SU-DHL-6 (cell line): ENCODE data around the gene PRM1.
"Not testable (repeated sequence)": the region's sequence is repeated elsewhere in the genome, so short reads cannot be mapped to it uniquely, and the experiment has no call there.

Experiments
- H2AFZ ChIP-seq: fragments of 200-600 bp; sonication (generic); 2 replicates; pipeline ENCODE4 v1.6.1; 2014; ENCODE audit warnings: low read depth, mild to moderate bottlenecking, moderate library complexity, mixed read lengths, antibody characterized with exemption, low read length; ENCODE audit not compliant: severe bottlenecking
- H3F3A ChIP-seq: fragments of 200-600 bp; shearing (Covaris generic); 2 replicates; pipeline ENCODE4 v1.6.0; 2016; ENCODE audit warnings: antibody characterized with exemption, mild to moderate bottlenecking; ENCODE audit not compliant: insufficient read depth
- H3K27ac ChIP-seq: fragments of 200-600 bp; sonication (generic); 2 replicates; pipeline ENCODE4 v1.5.1; 2016; ENCODE audit warnings: low read depth, mild to moderate bottlenecking, low read length, moderate library complexity, mixed read lengths
- H3K27me3 ChIP-seq: fragments of 200-600 bp; sonication (generic), shearing (Covaris generic); 2 replicates; pipeline ENCODE4 v1.6.0; 2014; ENCODE audit warnings: mild to moderate bottlenecking, low read length
- H3K36me3 ChIP-seq: fragments of 200-600 bp; sonication (generic); 2 replicates; pipeline ENCODE4 v1.6.1; 2014; ENCODE audit warnings: mild to moderate bottlenecking, low read length, mixed read lengths
- H3K4me2 ChIP-seq: fragments of 300-600, 200-600 bp; shearing (Covaris generic), sonication (generic); 2 replicates; pipeline ENCODE4 v1.6.0; 2014; ENCODE audit warnings: low read length, low read depth, mild to moderate bottlenecking; ENCODE audit not compliant: poor library complexity, severe bottlenecking
- H3K4me3 ChIP-seq: fragments of 200-600 bp; sonication (generic); 2 replicates; pipeline ENCODE4 v1.5.1; 2014; ENCODE audit warnings: antibody characterized with exemption, low read length, mild to moderate bottlenecking, mixed read lengths; ENCODE audit not compliant: insufficient read depth, poor library complexity, severe bottlenecking
- H3K79me2 ChIP-seq: fragments of 200-600 bp; sonication (generic); 2 replicates; pipeline ENCODE4 v1.6.1; 2014; ENCODE audit warnings: mild to moderate bottlenecking, low read length, moderate library complexity; ENCODE audit not compliant: insufficient read depth
- H3K9ac ChIP-seq: fragments of 200-600 bp; sonication (generic); 2 replicates; pipeline ENCODE4 v1.7.0; 2014; ENCODE audit warnings: mild to moderate bottlenecking, low read length
- H3K9me2 ChIP-seq: fragments of 200-600 bp; sonication (generic); replicated peaks from 2 replicates; pipeline ENCODE4 v1.6.1; 2014; ENCODE audit warnings: low read length; ENCODE audit not compliant: insufficient read depth
- H3K9me3 ChIP-seq: fragments of 200-600 bp; sonication (generic); 2 replicates; pipeline ENCODE4 v1.6.1; 2014; ENCODE audit warnings: low read length, mixed read lengths; ENCODE audit not compliant: insufficient read depth
- H4K20me1 ChIP-seq: fragments of 200-600 bp; sonication (generic); 2 replicates; pipeline ENCODE4 v1.6.1; 2014; ENCODE audit warnings: low read depth, mild to moderate bottlenecking, antibody characterized with exemption, low read length, moderate library complexity, mixed read lengths
- CTCF ChIP-seq: fragments of 200-600 bp; sonication (generic); IDR thresholded peaks from one replicate; pipeline ENCODE4 v1.5.1; 2017; ENCODE audit warnings: antibody characterized with exemption, mild to moderate bottlenecking, low read length, moderate library complexity; ENCODE audit not compliant: insufficient read depth, poor library complexity, severe bottlenecking
- EZH2phosphoT487 ChIP-seq: fragments of 200-600 bp; sonication (generic), shearing (Covaris generic); conservative IDR thresholded peaks from 2 replicates; pipeline ENCODE4 v1.6.1; 2018; ENCODE audit warnings: mild to moderate bottlenecking, antibody characterized with exemption, low read length, moderate library complexity, mixed read lengths

PRM1 gene

GRCh38 chr16:11290102-11290893 is 9.2 kb upstream of the PRM1 start:
- Histone ChIP-seq H3K79me2 (no peaks in the 10 kb centered on the region), H3F3A (peaks cover 12% of the 10 kb centered on the region), H2AFZ (no peak overlapping the region), H3K27ac (no peak overlapping the region), H3K4me3 (no peak overlapping the region), H4K20me1 (no peaks in the 10 kb centered on the region), H3K9me2 (no peaks in the 10 kb centered on the region), H3K27me3 (no peaks in the 10 kb centered on the region), H3K9ac (no peak overlapping the region), H3K36me3 (no peaks in the 10 kb centered on the region), H3K9me3 (no peaks in the 10 kb centered on the region), H3K4me2 (no peak overlapping the region)
- TF ChIP-seq CTCF (no peak), EZH2phosphoT487 (no peak)

- H3F3A ChIP-seq, H4K20me1 ChIP-seq, H3K79me2 ChIP-seq, H3K27me3 ChIP-seq, H2AFZ ChIP-seq, H3K36me3 ChIP-seq, H3K9me3 ChIP-seq, H3K9ac ChIP-seq, H3K4me2 ChIP-seq, H3K27ac ChIP-seq, H3K9me2 ChIP-seq, H3K4me3 ChIP-seq: not testable (repeated sequence)
Observed at GRCh38 chr16:11289696-11290095, 8.6 kb upstream of the PRM1 start.

GRCh38 chr16:11289202-11289601 is 8.1 kb upstream of the PRM1 start:
- Histone ChIP-seq H3F3A (0 out of 2 replicates have a peak, but pooled peaks cover 3% of the 10 kb centered on the region), H3K27ac (no peak overlapping the region), H3K9me2 (no peaks in the 10 kb centered on the region), H4K20me1 (no peaks in the 10 kb centered on the region), H3K9ac (no peak overlapping the region), H2AFZ (no peak overlapping the region), H3K9me3 (no peaks in the 10 kb centered on the region), H3K27me3 (no peaks in the 10 kb centered on the region), H3K4me2 (no peak overlapping the region), H3K36me3 (no peaks in the 10 kb centered on the region), H3K4me3 (no peak overlapping the region), H3K79me2 (no peaks in the 10 kb centered on the region)
- TF ChIP-seq CTCF, result no peak
- no peak for TF ChIP-seq EZH2phosphoT487

- Histone ChIP-seq H3K36me3 (no peaks in the 10 kb centered on the region), H3K4me2 (no peak overlapping the region), H3K4me3 (no peak overlapping the region), H3F3A (no peaks in the 10 kb centered on the region), H3K79me2 (no peaks in the 10 kb centered on the region), H3K27me3 (no peaks in the 10 kb centered on the region), H3K27ac (no peak overlapping the region), H4K20me1 (no peaks in the 10 kb centered on the region), H3K9ac (no peak overlapping the region), H2AFZ (no peak overlapping the region), H3K9me2 (no peaks in the 10 kb centered on the region), H3K9me3 (no peaks in the 10 kb centered on the region)
- TF ChIP-seq CTCF, result no peak
Observed at GRCh38 chr16:11285842-11286241, 4.7 kb upstream of the PRM1 start.
